HepG2 (cell line): ENCODE data around the gene PDGFRB. TPM values are rescaled to one million over a fixed set of nuclear protein-coding genes. Genes with fewer than 3 reads are reported as not detected.

Experiments
- ATAC-seq: fragments of 200-7000 bp; cut with Tn5 transposase; 3 replicates; pipeline ENCODE4 v1.9.1; 2020; ENCODE audit warnings: mild to moderate bottlenecking, moderate library complexity
- BruUV-seq: library from RNA; stranded (reverse); fragments of 400-500 nt; replicated peaks from 2 replicates; lab custom pipeline; 2021; lab: Mats Ljungman, UMichigan
- CTCF ChIA-PET: fragments of 300-600 bp; formaldehyde crosslinking; extraction: SDS; loops from one replicate; lab custom pipeline; 2021; ENCODE audit warnings: low total read pairs, inconsistent platforms, low intra/inter-chr PET ratio; lab: Yijun Ruan, JAX
- POLR2A ChIA-PET: fragments of 350-600 bp; sonication (Branson Sonifier 250); formaldehyde crosslinking; loops from one replicate; lab custom pipeline; 2020; ENCODE audit warnings: antibody characterized with exemption, inconsistent platforms; lab: Yijun Ruan, JAX
- DNase-seq: peaks from one replicate; pipeline ENCODE4 v3.0.0-alpha.2; 2015; ENCODE audit warnings: low spot score
- FAIRE-seq: peaks from 3 replicates; lab custom pipeline; 2011; peaks lifted over from hg19 to GRCh38; lab: Jason Lieb, UNC
- H2AFZ ChIP-seq: one replicate; pipeline ENCODE4 v1.6.1; 2011; ENCODE audit warnings: low read length, inconsistent platforms
- H3K27ac ChIP-seq: fragments of 300-600 bp; 3 replicates; pipeline ENCODE4 v1.8.0; 2011; ENCODE audit warnings: mixed run types, mild to moderate bottlenecking, mixed read lengths, low read length, inconsistent platforms; ENCODE audit not compliant: insufficient read depth; ENCODE audit errors: extremely low read length
- H3K27me3 ChIP-seq, 2 experiments: fragments of 200-600 bp in 1 of 2; 2 replicates in 1 of 2; 3 replicates in 1 of 2; pipeline versions ENCODE4 v1.6.0 to v1.8.0; 2011; ENCODE audit warnings: low read length in 2 of 2, mild to moderate bottlenecking in 2 of 2, moderate library complexity in 2 of 2, inconsistent platforms in 1 of 2; ENCODE audit not compliant: insufficient read depth in 2 of 2, control insufficient read depth in 1 of 2
- H3K36me3 ChIP-seq, 2 experiments: fragments of 200-600 bp in 1 of 2; replicated peaks in 1 of 2; 2 replicates in 1 of 2; 3 replicates in 1 of 2; pipeline versions ENCODE4 v1.5.1 to v1.8.0; 2011; ENCODE audit warnings: low read length in 2 of 2, inconsistent platforms in 1 of 2; ENCODE audit not compliant: insufficient read depth in 2 of 2, control insufficient read depth in 1 of 2
- H3K4me1 ChIP-seq: 2 replicates; pipeline ENCODE4 v1.5.1; 2012; ENCODE audit warnings: low read length, inconsistent platforms; ENCODE audit not compliant: insufficient read depth
- H3K4me2 ChIP-seq: 2 replicates; pipeline ENCODE4 v1.6.0; 2011; ENCODE audit warnings: low read depth, low read length, inconsistent platforms
- H3K4me3 ChIP-seq, 3 experiments: fragments of 200-600 bp in 1 of 3; sonication (generic), shearing (Covaris generic) in 1 of 3; replicated peaks in 1 of 3; 2 replicates each; pipeline ENCODE4 v1.5.1; 2011 to 2016; ENCODE audit warnings: low read length in 3 of 3, inconsistent platforms in 2 of 3, low read depth in 2 of 3, mild to moderate bottlenecking in 2 of 3, control low read depth in 1 of 3, mixed read lengths in 1 of 3; ENCODE audit not compliant: insufficient read depth in 1 of 3
- H3K79me2 ChIP-seq: one replicate; pipeline ENCODE4 v1.6.1; 2011; ENCODE audit warnings: low read length, inconsistent platforms; ENCODE audit not compliant: insufficient read depth
- H3K9ac ChIP-seq: 2 replicates; pipeline ENCODE4 v1.6.0; 2011; ENCODE audit warnings: mild to moderate bottlenecking, low read depth, low read length, inconsistent platforms; ENCODE audit not compliant: insufficient read depth
- H3K9me3 ChIP-seq: 2 replicates; pipeline ENCODE4 v1.5.1; 2012; ENCODE audit warnings: mild to moderate bottlenecking, low read length
- H4K20me1 ChIP-seq: 2 replicates; pipeline ENCODE4 v1.6.0; 2011; ENCODE audit warnings: inconsistent platforms, mild to moderate bottlenecking, low read length, moderate library complexity; ENCODE audit not compliant: insufficient read depth
- DRAP1 ChIP-seq: IDR thresholded peaks from 2 replicates; pipeline ENCODE4 v1.6.1; 2016; ENCODE audit warnings: missing genetic modification reagents, missing compliant biosample characterization
- MEIS2 ChIP-seq: sonication (generic); formaldehyde crosslinking; IDR thresholded peaks from 2 replicates; pipeline ENCODE4 v1.9.0; 2021; ENCODE audit warnings: mild to moderate bottlenecking, missing genetic modification reagents
- MLX ChIP-seq: IDR thresholded peaks from 2 replicates; pipeline ENCODE4 v1.6.1; 2016
- PPARG ChIP-seq: conservative IDR thresholded peaks from 2 replicates; pipeline ENCODE4 v1.6.1; 2016; ENCODE audit warnings: missing biosample characterization, missing genetic modification reagents
- PTBP1 ChIP-seq: fragments of 200-400 bp; formaldehyde crosslinking; IDR thresholded peaks from 2 replicates; pipeline ENCODE4 v1.6.1; 2018; ENCODE audit warnings: low read length, low read depth; ENCODE audit not compliant: poor library complexity, severe bottlenecking
- ZNF558 ChIP-seq: sonication (generic); formaldehyde crosslinking; IDR thresholded peaks from 2 replicates; pipeline ENCODE4 v1.9.0; 2022; ENCODE audit warnings: mild to moderate bottlenecking, missing genetic modification reagents, borderline replicate concordance
- ZNF607 ChIP-seq: sonication (generic); formaldehyde crosslinking; IDR thresholded peaks from 2 replicates; pipeline ENCODE4 v1.5.1; 2020; ENCODE audit warnings: missing genetic modification reagents, mild to moderate bottlenecking, borderline replicate concordance
- ZNF672 ChIP-seq: sonication (generic); formaldehyde crosslinking; IDR thresholded peaks from 2 replicates; pipeline ENCODE4 v1.8.1; 2022; ENCODE audit warnings: missing genetic modification reagents
- ZSCAN12 ChIP-seq: sonication (generic); formaldehyde crosslinking; IDR thresholded peaks from 2 replicates; pipeline ENCODE4 v1.9.0; 2021; ENCODE audit warnings: mild to moderate bottlenecking, missing genetic modification reagents
- WGBS: methylation state at CpG from one replicate; pipeline ENCODE4 v1.1.6; 2017; ENCODE audit warnings: low lambda C conversion rate; 5-methylcytosine and 5-hydroxymethylcytosine counted together
- in situ Hi-C: cut with HindIII; loops from 2 replicates; pipeline ENCODE4 v1.10.0; 2017; ENCODE audit warnings: low pct_unique_long_range_greater_than_20kb; ENCODE audit not compliant: extremely low pct_ligation_motif_present
- intact Hi-C: fragments of 100-400 bp; cut with micrococcal nuclease; formaldehyde crosslinking; loops from one replicate; pipeline ENCODE4 v1.10.0; 2022; ENCODE audit not compliant: unreplicated experiment
- polyA plus RNA-seq, 8 experiments: library from polyadenylated mRNA; depleted of rRNA in 3 of 8; stranded (reverse) in 7 of 8; unstranded in 1 of 8; fragments of >200 nt; fragmentation: Illumina TruSeq in 4 of 8; extraction: Trizol in 4 of 8; gene quantifications; 2 replicates each; pipeline versions ENCODE4 v1.2.1 to v1.2.3, GENCODE V29; 2011 to 2016; ENCODE audit warnings: low read depth in 4 of 8, missing spikeins in 1 of 8, mixed read lengths in 1 of 8; ENCODE audit not compliant: insufficient read depth in 1 of 8
- total RNA-seq, 5 experiments: library from RNA; depleted of rRNA; stranded (reverse); fragments of >200 nt; fragmentation: Illumina TruSeq; extraction: Trizol; gene quantifications; 2 replicates each; pipeline ENCODE4 v1.2.3, GENCODE V29; 2016; ENCODE audit warnings: low read depth in 1 of 5
- TF ChIP-seq, protein P1 (sequence below): sonication (generic); formaldehyde crosslinking; IDR thresholded peaks from 2 replicates; pipeline ENCODE4 v1.4.0; 2020; ENCODE audit warnings: missing genetic modification reagents
- TF ChIP-seq, protein P2 (sequence below): sonication (generic); formaldehyde crosslinking; IDR thresholded peaks from 2 replicates; pipeline ENCODE4 v1.4.0; 2020; ENCODE audit warnings: mild to moderate bottlenecking, missing genetic modification reagents, borderline replicate concordance

Gene PDGFRB
- total and polyA plus RNA-seq, 2 of the 13 experiments (the other 11 are each of a cell fraction or from before 2014, with no cell fraction given) = 4.0 to 21.0 TPM

DNA sequence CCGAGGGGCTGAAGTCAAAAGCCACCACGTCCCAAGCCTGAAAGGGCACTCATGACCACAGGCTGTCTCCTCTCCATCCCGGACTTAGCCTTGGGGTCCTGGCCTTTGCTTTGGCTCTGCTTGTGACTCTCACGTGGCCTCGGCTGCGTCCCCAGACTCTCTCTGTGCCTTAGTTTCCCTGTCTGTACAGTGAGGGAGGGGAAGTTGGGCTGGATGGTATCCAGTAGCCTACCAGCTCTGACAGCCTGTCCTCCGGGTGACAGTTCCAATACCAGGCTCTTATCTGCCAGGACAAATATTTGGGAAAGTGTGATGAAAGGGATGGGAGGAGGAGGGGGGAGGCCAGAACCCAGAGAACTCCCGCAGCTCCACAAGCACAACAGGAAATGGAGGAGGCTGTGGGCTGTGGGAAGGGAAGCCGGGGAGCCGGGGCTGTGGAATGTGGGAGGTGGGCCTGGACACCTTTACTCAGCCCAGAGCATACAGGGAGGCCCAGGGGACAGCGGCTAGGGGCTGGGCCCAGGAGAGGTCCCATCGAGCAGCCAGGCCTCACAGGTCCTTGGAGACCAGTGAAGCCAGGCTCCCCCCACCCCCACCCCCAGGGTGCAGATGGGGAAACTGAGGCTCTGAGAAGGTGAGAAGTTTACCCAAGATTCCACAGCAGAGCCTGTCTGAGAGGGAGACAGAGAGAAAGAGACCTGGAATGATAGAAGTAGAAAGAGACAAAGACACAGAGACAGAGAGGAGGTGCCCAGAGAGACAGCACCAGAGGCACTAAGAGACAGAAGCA is 18.3 kb downstream of the PDGFRB start (continued):
- peak; percentile 87 for TF ChIP-seq MLX
- peak; percentile 52; the same call in 1 of the 2 replicates for TF ChIP-seq ZNF607
- peak; percentile 41; the same call in 1 of the 2 replicates for TF ChIP-seq ZNF558 (CRISPR knock-in tag)
- TF ChIP-seq, protein P1, sequence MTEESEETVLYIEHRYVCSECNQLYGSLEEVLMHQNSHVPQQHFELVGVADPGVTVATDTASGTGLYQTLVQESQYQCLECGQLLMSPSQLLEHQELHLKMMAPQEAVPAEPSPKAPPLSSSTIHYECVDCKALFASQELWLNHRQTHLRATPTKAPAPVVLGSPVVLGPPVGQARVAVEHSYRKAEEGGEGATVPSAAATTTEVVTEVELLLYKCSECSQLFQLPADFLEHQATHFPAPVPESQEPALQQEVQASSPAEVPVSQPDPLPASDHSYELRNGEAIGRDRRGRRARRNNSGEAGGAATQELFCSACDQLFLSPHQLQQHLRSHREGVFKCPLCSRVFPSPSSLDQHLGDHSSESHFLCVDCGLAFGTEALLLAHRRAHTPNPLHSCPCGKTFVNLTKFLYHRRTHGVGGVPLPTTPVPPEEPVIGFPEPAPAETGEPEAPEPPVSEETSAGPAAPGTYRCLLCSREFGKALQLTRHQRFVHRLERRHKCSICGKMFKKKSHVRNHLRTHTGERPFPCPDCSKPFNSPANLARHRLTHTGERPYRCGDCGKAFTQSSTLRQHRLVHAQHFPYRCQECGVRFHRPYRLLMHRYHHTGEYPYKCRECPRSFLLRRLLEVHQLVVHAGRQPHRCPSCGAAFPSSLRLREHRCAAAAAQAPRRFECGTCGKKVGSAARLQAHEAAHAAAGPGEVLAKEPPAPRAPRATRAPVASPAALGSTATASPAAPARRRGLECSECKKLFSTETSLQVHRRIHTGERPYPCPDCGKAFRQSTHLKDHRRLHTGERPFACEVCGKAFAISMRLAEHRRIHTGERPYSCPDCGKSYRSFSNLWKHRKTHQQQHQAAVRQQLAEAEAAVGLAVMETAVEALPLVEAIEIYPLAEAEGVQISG (CRISPR knock-in tag) = peak; percentile 63

DNA sequence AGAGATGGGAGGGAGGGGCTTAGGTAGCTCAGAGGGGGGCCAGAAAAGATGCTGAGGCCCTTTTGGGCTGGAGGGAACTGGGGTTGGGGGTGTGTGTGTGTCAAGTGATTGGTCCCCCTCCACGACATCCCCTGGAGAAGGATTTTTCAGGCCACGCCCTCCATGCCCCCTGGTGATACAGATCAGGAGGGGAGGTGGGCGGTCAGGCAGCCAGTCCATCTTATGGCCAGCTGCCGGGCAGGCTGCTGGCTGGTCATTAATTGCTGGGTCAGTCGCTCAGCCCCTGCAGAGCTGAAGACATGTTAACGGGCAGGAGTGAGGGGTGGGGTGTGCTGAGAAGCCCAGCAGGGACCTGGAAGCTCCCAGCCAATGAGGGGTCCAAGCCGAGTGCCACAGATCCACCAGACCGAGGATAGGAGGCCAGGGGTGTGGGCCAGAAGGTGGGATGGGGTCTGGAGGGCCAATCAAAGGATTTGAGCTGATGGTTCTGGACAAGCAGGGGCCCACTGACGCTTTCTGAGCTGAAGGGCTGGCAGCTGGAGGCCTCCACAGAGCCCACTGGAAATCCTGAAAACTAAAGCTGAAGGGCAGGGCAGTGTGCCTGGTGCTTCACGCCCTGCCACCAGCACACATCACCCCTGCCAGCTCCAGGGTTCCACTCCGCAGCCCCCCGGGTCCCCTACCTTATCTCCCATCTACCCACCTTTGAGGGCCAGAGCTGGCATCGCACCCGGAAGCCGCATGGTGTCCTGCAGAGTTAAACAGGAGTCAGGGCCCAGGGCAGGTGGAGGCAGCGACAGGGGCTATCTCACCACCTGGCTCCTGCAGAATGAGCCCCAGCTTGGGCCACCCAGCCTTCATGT is 19.1 kb downstream of the PDGFRB start:
- 80% methylated on average over 12 of the region's 16 CpGs for WGBS
- Histone ChIP-seq H3K79me2 (peaks cover 2% of the 10 kb centered on the region), H3K9ac (peak overlapping the region; percentile 40; the same call in 1 of the 2 replicates), H4K20me1 (no peaks in the 10 kb centered on the region), H3K4me2 (peak overlapping the region; percentile 88), H3K4me3 (peak overlapping the region in 2 of 3 experiments; percentile 35 to 56; a peak in 3 of 6 replicates), H3K4me1 (peaks cover 79% of the 10 kb centered on the region), H3K27ac (peak overlapping the region; percentile 34), H3K27me3 (no peaks in the 10 kb centered on the region), H3K9me3 (no peaks in the 10 kb centered on the region), H3K36me3 (no peaks in the 10 kb centered on the region), H2AFZ (no peak overlapping the region)
- in situ Hi-C loops (no loop called here), intact Hi-C loops (loop anchor here (1.0 to 5.0 kb wide), 2 partner anchors 37 to 221 kb away; partner anchors contain the start of gene TCOF1)
- CTCF ChIA-PET = no interaction called here
- DNase-seq = no peak
- no TSS peak for BruUV-seq
- no peak for FAIRE-seq
- ATAC-seq = no peak
- POLR2A ChIA-PET = interaction anchor here (0.7 to 3.6 kb wide), 10 partner anchors 9 to 276 kb away, joined by 3 to 31 read pairs (median 4); partner anchors contain the start of genes CD74 and PDGFRB
- TF ChIP-seq PTBP1 (peak; percentile 1), DRAP1 (no peak), ZSCAN12 (CRISPR knock-in tag) (no peak), MEIS2 (CRISPR knock-in tag) (no peak), PPARG (CRISPR knock-in tag) (no peak), ZNF672 (no peak)
- TF ChIP-seq, protein P2, sequence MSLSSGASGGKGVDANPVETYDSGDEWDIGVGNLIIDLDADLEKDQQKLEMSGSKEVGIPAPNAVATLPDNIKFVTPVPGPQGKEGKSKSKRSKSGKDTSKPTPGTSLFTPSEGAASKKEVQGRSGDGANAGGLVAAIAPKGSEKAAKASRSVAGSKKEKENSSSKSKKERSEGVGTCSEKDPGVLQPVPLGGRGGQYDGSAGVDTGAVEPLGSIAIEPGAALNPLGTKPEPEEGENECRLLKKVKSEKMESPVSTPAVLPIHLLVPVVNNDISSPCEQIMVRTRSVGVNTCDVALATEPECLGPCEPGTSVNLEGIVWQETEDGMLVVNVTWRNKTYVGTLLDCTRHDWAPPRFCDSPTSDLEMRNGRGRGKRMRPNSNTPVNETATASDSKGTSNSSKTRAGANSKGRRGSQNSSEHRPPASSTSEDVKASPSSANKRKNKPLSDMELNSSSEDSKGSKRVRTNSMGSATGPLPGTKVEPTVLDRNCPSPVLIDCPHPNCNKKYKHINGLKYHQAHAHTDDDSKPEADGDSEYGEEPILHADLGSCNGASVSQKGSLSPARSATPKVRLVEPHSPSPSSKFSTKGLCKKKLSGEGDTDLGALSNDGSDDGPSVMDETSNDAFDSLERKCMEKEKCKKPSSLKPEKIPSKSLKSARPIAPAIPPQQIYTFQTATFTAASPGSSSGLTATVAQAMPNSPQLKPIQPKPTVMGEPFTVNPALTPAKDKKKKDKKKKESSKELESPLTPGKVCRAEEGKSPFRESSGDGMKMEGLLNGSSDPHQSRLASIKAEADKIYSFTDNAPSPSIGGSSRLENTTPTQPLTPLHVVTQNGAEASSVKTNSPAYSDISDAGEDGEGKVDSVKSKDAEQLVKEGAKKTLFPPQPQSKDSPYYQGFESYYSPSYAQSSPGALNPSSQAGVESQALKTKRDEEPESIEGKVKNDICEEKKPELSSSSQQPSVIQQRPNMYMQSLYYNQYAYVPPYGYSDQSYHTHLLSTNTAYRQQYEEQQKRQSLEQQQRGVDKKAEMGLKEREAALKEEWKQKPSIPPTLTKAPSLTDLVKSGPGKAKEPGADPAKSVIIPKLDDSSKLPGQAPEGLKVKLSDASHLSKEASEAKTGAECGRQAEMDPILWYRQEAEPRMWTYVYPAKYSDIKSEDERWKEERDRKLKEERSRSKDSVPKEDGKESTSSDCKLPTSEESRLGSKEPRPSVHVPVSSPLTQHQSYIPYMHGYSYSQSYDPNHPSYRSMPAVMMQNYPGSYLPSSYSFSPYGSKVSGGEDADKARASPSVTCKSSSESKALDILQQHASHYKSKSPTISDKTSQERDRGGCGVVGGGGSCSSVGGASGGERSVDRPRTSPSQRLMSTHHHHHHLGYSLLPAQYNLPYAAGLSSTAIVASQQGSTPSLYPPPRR = no peak
